HS-5 (cell line): ENCODE measurements around the gene PPM1L.

Experiments used
- DNase-seq: peaks from one replicate; pipeline ENCODE4 v3.0.0-alpha.2; 2012; ENCODE audit warnings: low read depth

Gene PPM1L

GRCh38 chr3:161043336-161044035 is 287.5 kb downstream of the PPM1L start:
- no peak for DNase-seq

- DNase-seq, result no peak
These were observed 293.7 kb downstream of the PPM1L start for GRCh38 chr3:161049683-161050248.

- no peak for DNase-seq
These were observed 294.9 kb downstream of the PPM1L start for GRCh38 chr3:161050935-161051334.

GRCh38 chr3:161051856-161052255 is 295.8 kb downstream of the PPM1L start:
- no peak for DNase-seq

- no peak for DNase-seq
These were observed 299.0 kb downstream of the PPM1L start for GRCh38 chr3:161054860-161055604.

- no peak for DNase-seq
These were observed 308.4 kb downstream of the PPM1L start for GRCh38 chr3:161064413-161064812.

GRCh38 chr3:161066930-161067329 is 310.9 kb downstream of the PPM1L start:
- no peak for DNase-seq

GRCh38 chr3:161067335-161067734 is 311.3 kb downstream of the PPM1L start:
- DNase-seq, result no peak

GRCh38 chr3:161069511-161070251 is 313.6 kb downstream of the PPM1L start:
- DNase-seq, result peak; percentile 64

GRCh38 chr3:161070252-161070930 is 314.4 kb downstream of the PPM1L start:
- no peak for DNase-seq

GRCh38 chr3:161070980-161071663 is 315.1 kb downstream of the PPM1L start:
- no peak for DNase-seq

- no peak for DNase-seq
These were observed 316.2 kb downstream of the PPM1L start for GRCh38 chr3:161072211-161072621.

- no peak for DNase-seq
These were observed 316.7 kb downstream of the PPM1L start for GRCh38 chr3:161072751-161073150.

- no peak for DNase-seq
These were observed 317.1 kb downstream of the PPM1L start for GRCh38 chr3:161073181-161073580.

GRCh38 chr3:161081633-161082032 is 325.6 kb downstream of the PPM1L start:
- DNase-seq, result no peak

- no peak for DNase-seq
These were observed 326.0 kb downstream of the PPM1L start for GRCh38 chr3:161082063-161082462.

- DNase-seq, result no peak
These were observed 327.1 kb downstream of the PPM1L start for GRCh38 chr3:161083131-161083530.

- DNase-seq, result no peak
These were observed 328.2 kb downstream of the PPM1L start for GRCh38 chr3:161084277-161084676.

- DNase-seq, result no peak
These were observed 337.9 kb downstream of the PPM1L start for GRCh38 chr3:161093895-161094294.

- no peak for DNase-seq
These were observed 340.8 kb downstream of the PPM1L start for GRCh38 chr3:161096771-161097367.

GRCh38 chr3:161100994-161101393 is 345.0 kb downstream of the PPM1L start:
- no peak for DNase-seq
